Natural killer cell (primary cell): Measurements from ENCODE around the gene SRCIN1. TPM values are rescaled to one million over a fixed set of nuclear protein-coding genes. Genes with fewer than 3 reads are reported as not detected.
A peak's percentile ranks its signal among the peaks of the same experiment; 100 is the strongest.
"Not testable (repeated sequence)": the region's sequence is repeated elsewhere in the genome, so short reads cannot be mapped to it uniquely, and the experiment has no call there.

Source experiments
- ATAC-seq, 3 donors: fragments of 150-1000 bp in 2 of 3; fragments of 200-7000 bp in 1 of 3; cut with Tn5 transposase; 1 replicate in 1 of 3; 2 replicates in 2 of 3; pipeline ENCODE4 v1.10.0; 2021; ENCODE audit warnings: mild to moderate bottlenecking in 2 of 3, moderate library complexity in 2 of 3
- DNase-seq, 2 donors: peaks; one replicate each; pipeline versions ENCODE4 v3.0.0 to v3.0.0-alpha.2; 2013 to 2021; ENCODE audit warnings: mixed read lengths in 1 of 2
- H3K27ac ChIP-seq: one replicate; pipeline ENCODE4 v1.5.1; 2013; ENCODE audit warnings: mild to moderate bottlenecking, low read length
- H3K27me3 ChIP-seq: one replicate; pipeline ENCODE4 v1.6.1; 2013; ENCODE audit warnings: low read length; ENCODE audit not compliant: control insufficient read depth, insufficient read depth
- H3K36me3 ChIP-seq: one replicate; pipeline ENCODE4 v1.6.1; 2013; ENCODE audit warnings: low read length; ENCODE audit not compliant: control insufficient read depth, insufficient read depth
- H3K4me1 ChIP-seq: one replicate; pipeline ENCODE4 v1.6.1; 2013; ENCODE audit warnings: low read length; ENCODE audit not compliant: control insufficient read depth, insufficient read depth
- H3K4me3 ChIP-seq: one replicate; pipeline ENCODE4 v1.5.1; 2013; ENCODE audit warnings: low read length
- H3K9me3 ChIP-seq: one replicate; pipeline ENCODE4 v1.6.1; 2013; ENCODE audit warnings: low read length; ENCODE audit not compliant: control insufficient read depth, insufficient read depth
- H3K27ac Mint-ChIP-seq, 2 donors: one replicate each; pipeline ENCODE4 v1.8.0; 2022; ENCODE audit warnings: mild to moderate bottlenecking in 2 of 2, mixed read lengths in 2 of 2, moderate library complexity in 1 of 2
- H3K27me3 Mint-ChIP-seq, 2 donors: one replicate each; pipeline ENCODE4 v1.8.0; 2022; ENCODE audit warnings: low read depth in 2 of 2, mixed read lengths in 2 of 2
- H3K36me3 Mint-ChIP-seq: one replicate; pipeline ENCODE4 v1.8.0; 2022; ENCODE audit warnings: mixed read lengths
- H3K4me1 Mint-ChIP-seq, 2 donors: one replicate each; pipeline ENCODE4 v1.8.0; 2022; ENCODE audit warnings: mixed read lengths in 2 of 2
- H3K4me3 Mint-ChIP-seq: one replicate; pipeline ENCODE4 v1.8.0; 2022; ENCODE audit warnings: mild to moderate bottlenecking, moderate library complexity, mixed read lengths
- H3K9me3 Mint-ChIP-seq, 2 donors: one replicate each; pipeline ENCODE4 v1.8.0; 2022; ENCODE audit warnings: mixed read lengths in 2 of 2
- WGBS: methylation state at CpG from one replicate; pipeline ENCODE4 v1.1.7; 2013; ENCODE audit warnings: missing lambda C conversion rate; ENCODE audit not compliant: insufficient coverage; 5-methylcytosine and 5-hydroxymethylcytosine counted together
- intact Hi-C: fragments of 100-400 bp; cut with micrococcal nuclease; formaldehyde crosslinking; loops from one replicate; pipeline ENCODE4 v1.14.2; 2022
- total RNA-seq, 4 donors: library from RNA; stranded (reverse); fragments of 120-200 nt in 1 of 4; gene quantifications; one replicate each; pipeline versions ENCODE4 v1.2.3 to v1.2.4, GENCODE V29; 2013 to 2022
- TF ChIP-seq, protein P1 (sequence below): fragments of 200-600 bp; IDR thresholded peaks from one replicate; pipeline ENCODE4 v1.8.0; 2022; ENCODE audit warnings: antibody characterized with exemption

Gene SRCIN1
- total RNA-seq, 3 donors from 2014 or later (not counting 1 experiment from before 2014, with no cell fraction given) = 0.28 to 0.50 TPM; not detected in 1

DNA sequence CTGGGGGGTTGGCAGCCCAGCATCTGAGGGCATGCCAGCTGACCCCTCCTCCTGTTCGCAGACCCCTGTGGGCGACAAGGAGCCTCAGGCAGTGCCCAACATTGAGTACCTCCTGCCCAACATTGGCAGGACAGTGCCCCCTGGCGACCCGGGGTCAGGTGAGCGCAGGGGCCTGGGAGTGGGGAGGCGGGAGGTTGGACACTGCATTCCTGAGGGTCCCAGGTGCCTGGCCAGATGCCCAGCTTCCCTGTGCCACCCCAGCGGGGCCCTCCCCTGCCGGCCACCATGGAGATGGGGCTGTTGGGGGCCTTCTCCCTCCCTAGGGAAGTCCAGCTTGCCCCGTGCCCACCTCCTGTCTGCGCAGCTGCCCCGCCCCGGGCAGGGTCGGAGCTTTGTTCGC, 107.4 kb downstream of the SRCIN1 start:
- intact Hi-C loops = no loop called here
- Mint-ChIP-seq H3K27me3 (peaks cover 0 to 3% of the 10 kb centered on the region in 2 donors), H3K4me3 (no peak overlapping the region), H3K4me1 (peaks cover 8 to 9% of the 10 kb centered on the region in 2 donors), H3K9me3 (no peaks in the 10 kb centered on the region), H3K36me3 (no peaks in the 10 kb centered on the region), H3K27ac (no peak overlapping the region)
- H3K9me3 ChIP-seq = no peaks in the 10 kb centered on the region
- no peaks in the 10 kb centered on the region for H3K4me1 ChIP-seq
- H3K4me3 ChIP-seq = no peak overlapping the region
- ATAC-seq (no peak), DNase-seq (no peak)
- TF ChIP-seq, protein P1, sequence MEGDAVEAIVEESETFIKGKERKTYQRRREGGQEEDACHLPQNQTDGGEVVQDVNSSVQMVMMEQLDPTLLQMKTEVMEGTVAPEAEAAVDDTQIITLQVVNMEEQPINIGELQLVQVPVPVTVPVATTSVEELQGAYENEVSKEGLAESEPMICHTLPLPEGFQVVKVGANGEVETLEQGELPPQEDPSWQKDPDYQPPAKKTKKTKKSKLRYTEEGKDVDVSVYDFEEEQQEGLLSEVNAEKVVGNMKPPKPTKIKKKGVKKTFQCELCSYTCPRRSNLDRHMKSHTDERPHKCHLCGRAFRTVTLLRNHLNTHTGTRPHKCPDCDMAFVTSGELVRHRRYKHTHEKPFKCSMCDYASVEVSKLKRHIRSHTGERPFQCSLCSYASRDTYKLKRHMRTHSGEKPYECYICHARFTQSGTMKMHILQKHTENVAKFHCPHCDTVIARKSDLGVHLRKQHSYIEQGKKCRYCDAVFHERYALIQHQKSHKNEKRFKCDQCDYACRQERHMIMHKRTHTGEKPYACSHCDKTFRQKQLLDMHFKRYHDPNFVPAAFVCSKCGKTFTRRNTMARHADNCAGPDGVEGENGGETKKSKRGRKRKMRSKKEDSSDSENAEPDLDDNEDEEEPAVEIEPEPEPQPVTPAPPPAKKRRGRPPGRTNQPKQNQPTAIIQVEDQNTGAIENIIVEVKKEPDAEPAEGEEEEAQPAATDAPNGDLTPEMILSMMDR = no peak
- WGBS = 91% methylated on average over 12 of the region's 14 CpGs
- no peak overlapping the region for H3K27ac ChIP-seq
- no peaks in the 10 kb centered on the region for H3K36me3 ChIP-seq
- H3K27me3 ChIP-seq = no peaks in the 10 kb centered on the region

DNA sequence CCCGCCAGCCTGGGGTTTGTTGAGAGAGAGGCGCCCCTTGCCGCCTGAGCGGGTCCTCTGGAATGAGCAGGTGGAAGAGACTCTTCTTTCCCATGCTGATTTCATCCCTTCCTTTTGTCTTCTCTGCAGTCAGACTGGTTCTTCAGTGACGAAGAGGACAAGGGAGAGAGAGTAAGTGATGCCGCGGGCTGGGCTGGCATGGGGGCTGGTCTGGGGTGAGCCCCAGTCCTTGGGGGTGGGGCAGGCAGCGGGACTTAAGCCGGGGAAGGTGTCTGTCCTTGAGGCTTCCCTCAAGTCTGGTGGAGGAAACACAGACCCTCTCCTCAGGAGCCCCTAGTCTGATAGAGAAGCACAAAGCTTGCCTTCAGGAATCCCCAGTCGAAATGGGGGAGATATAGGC, 108.1 kb downstream of the SRCIN1 start:
- H3K27ac ChIP-seq, H3K4me3 Mint-ChIP-seq, DNase-seq, H3K4me3 ChIP-seq, H3K9me3 Mint-ChIP-seq, H3K27me3 ChIP-seq, H3K36me3 Mint-ChIP-seq, H3K9me3 ChIP-seq, intact Hi-C loops, ATAC-seq, H3K27me3 Mint-ChIP-seq, H3K4me1 ChIP-seq, H3K4me1 Mint-ChIP-seq, H3K36me3 ChIP-seq: not testable (repeated sequence)
- 95% methylated on average over 6 of the region's 10 CpGs for WGBS
- H3K27ac Mint-ChIP-seq = peak overlapping the region in 1 of 2 donors; percentile 38

DNA sequence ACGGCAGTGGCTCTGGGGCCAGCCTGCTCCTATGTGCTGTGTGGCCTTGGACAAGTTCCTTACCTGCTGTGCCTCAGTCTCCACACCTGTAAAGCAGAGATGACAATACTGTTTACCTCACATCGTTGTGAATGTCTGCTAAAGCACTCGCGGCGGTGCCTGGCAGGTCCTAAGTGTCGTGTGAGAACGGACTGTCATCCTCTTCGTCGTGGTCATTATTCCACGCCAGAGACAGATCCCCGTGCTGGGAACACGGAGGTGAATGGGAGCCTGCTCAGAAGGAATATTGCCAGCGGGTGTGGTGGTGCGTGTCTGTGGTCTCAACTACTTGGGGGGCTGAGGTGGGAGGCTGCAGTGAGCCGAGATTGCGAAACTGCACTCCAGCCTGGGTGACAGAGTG, 111.6 kb downstream of the SRCIN1 start:
- H3K4me3 Mint-ChIP-seq, H3K27ac Mint-ChIP-seq, H3K27ac ChIP-seq, H3K27me3 Mint-ChIP-seq, H3K4me1 ChIP-seq, H3K4me1 Mint-ChIP-seq, ATAC-seq, intact Hi-C loops, H3K36me3 Mint-ChIP-seq, H3K4me3 ChIP-seq, H3K36me3 ChIP-seq, H3K27me3 ChIP-seq, H3K9me3 ChIP-seq, H3K9me3 Mint-ChIP-seq, DNase-seq: not testable (repeated sequence)
- 94% methylated on average over 12 of the region's 16 CpGs for WGBS

DNA sequence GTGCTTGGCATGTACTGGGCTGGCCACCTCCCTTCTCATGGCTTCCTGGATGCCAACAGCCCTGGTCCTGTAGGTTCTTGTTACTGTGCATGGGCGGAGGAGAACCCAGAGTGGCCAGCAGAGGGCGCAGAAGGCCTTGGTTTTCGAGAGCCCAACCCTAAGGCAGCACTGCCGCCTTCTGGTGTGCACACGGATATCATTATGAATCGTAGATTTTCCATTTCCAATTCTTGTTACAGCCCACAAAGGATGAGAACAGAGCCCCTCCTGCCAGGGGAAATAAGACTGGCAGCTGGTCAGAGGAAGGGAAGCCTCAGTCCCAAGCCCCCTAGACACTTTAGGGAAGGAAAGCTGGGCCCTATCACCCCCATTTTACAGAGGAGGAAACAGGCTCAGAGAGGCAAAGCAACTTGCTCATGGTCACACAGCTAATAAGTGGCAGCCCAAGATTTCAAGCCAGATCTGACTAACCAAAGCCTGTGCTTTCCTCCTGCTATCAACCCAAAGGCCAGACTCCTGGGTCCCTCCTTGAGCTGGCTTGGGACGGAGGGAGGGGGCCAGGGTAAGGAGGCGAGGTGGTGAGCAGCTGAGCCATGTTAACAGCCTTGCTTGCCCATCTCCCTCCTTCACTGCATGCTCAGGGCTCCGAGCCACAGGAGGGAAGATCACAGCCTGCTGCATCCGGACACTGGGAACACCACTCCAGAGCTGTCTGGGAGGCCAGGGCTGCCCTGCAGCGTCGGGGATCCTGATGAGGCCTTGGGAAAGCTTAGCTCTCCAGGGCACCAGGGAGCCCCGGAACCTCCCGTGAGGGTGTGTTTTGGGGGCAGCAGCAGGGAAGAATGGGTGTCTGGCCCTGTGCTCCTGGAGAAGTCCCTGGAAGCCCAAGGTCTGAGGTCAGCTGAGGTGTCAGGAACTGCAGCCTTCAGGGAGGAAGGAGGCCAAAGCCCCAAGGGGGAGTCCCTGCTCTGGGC, 113.4 kb downstream of the SRCIN1 start:
- ATAC-seq (peak; percentile 88 to 97 (median 90)), DNase-seq (peak; percentile 82 to 92)
- 51% methylated on average over 13 of the region's 14 CpGs for WGBS
- intact Hi-C loops = loop anchor here (2.0 kb wide), 1 partner anchor 174 kb away; no protein-coding TSS in a partner anchor
- not testable (repeated sequence) for H3K4me1 ChIP-seq, H3K9me3 Mint-ChIP-seq, H3K4me3 ChIP-seq, H3K36me3 ChIP-seq, H3K27me3 ChIP-seq, H3K36me3 Mint-ChIP-seq, H3K4me1 Mint-ChIP-seq, H3K4me3 Mint-ChIP-seq, H3K27ac ChIP-seq, H3K9me3 ChIP-seq, H3K27me3 Mint-ChIP-seq, H3K27ac Mint-ChIP-seq
- TF ChIP-seq, protein P1 = peak; percentile 73

- H3K4me3 ChIP-seq, H3K27me3 ChIP-seq, H3K4me1 ChIP-seq, H3K27ac Mint-ChIP-seq, H3K36me3 ChIP-seq, DNase-seq, H3K9me3 ChIP-seq, H3K4me3 Mint-ChIP-seq, H3K9me3 Mint-ChIP-seq, H3K36me3 Mint-ChIP-seq, H3K27ac ChIP-seq, ATAC-seq, H3K4me1 Mint-ChIP-seq, H3K27me3 Mint-ChIP-seq: not testable (repeated sequence)
- intact Hi-C loops = loop anchor here (2.0 kb wide), 1 partner anchor 175 kb away; no protein-coding TSS in a partner anchor
- WGBS = 92% methylated on average over 19 of the region's 19 CpGs
Observed at GRCh38 chr17:38491346-38492066, 114.2 kb downstream of the SRCIN1 start.

GRCh38 chr17:38489774-38490173, 116.0 kb downstream of the SRCIN1 start:
- not testable (repeated sequence) for ATAC-seq

More at GRCh38 chr17:38489774-38490173, 116.0 kb downstream of the SRCIN1 start:
- H3K27ac Mint-ChIP-seq, H3K4me3 ChIP-seq, H3K36me3 Mint-ChIP-seq, DNase-seq, H3K27ac ChIP-seq, intact Hi-C loops, H3K9me3 ChIP-seq, H3K36me3 ChIP-seq, H3K4me3 Mint-ChIP-seq, H3K9me3 Mint-ChIP-seq, H3K27me3 ChIP-seq, H3K27me3 Mint-ChIP-seq: not testable (repeated sequence)
- 73% methylated on average over 17 of the region's 17 CpGs for WGBS
- H3K4me1 Mint-ChIP-seq = peaks cover 9 to 10% of the 10 kb centered on the region in 2 donors
- H3K4me1 ChIP-seq = peaks cover 18% of the 10 kb centered on the region
